Skeletal muscle tissue (tissue), 4 donors: ENCODE data around the gene MAPK9. TPM values are rescaled to one million over a fixed set of nuclear protein-coding genes. Genes with fewer than 3 reads are reported as not detected.

Experiments used
- H3K27ac ChIP-seq: one replicate; pipeline ENCODE4 v1.7.0; 2013; ENCODE audit warnings: mild to moderate bottlenecking, low read depth, low read length, inconsistent platforms
- H3K27me3 ChIP-seq, 3 donors: one replicate each; pipeline ENCODE4 v1.7.0; 2013; ENCODE audit warnings: low read length in 3 of 3; ENCODE audit not compliant: control insufficient read depth in 3 of 3, insufficient read depth in 3 of 3
- H3K36me3 ChIP-seq, 3 donors: one replicate each; pipeline ENCODE4 v1.7.0; 2013; ENCODE audit warnings: low read length in 3 of 3; ENCODE audit not compliant: control insufficient read depth in 3 of 3, insufficient read depth in 3 of 3
- H3K4me1 ChIP-seq, 3 donors: one replicate each; pipeline ENCODE4 v1.7.0; 2013; ENCODE audit warnings: low read length in 3 of 3, mild to moderate bottlenecking in 3 of 3; ENCODE audit not compliant: control insufficient read depth in 3 of 3, insufficient read depth in 3 of 3
- H3K4me3 ChIP-seq, 3 donors: one replicate each; pipeline ENCODE4 v1.7.0; 2013; ENCODE audit warnings: low read length in 3 of 3
- H3K9ac ChIP-seq, 3 donors: one replicate each; pipeline ENCODE4 v1.7.0; 2013; ENCODE audit warnings: low read length in 3 of 3, mild to moderate bottlenecking in 3 of 3, moderate library complexity in 2 of 3, low read depth in 1 of 3
- H3K9me3 ChIP-seq, 3 donors: one replicate each; pipeline ENCODE4 v1.7.0; 2013; ENCODE audit warnings: low read length in 3 of 3; ENCODE audit not compliant: control insufficient read depth in 3 of 3
- total RNA-seq: library from RNA; depleted of rRNA; stranded (reverse); fragments of >200 nt; gene quantifications from one replicate; pipeline ENCODE4 v1.2.3, GENCODE V29; 2014
- donor health status: Osteomylitis.

The MAPK9 gene
- total RNA-seq, 1 donor from 2014 or later = 31.3 TPM

- no peak overlapping the region for H3K4me3 ChIP-seq
- no peak overlapping the region for H3K9ac ChIP-seq
- H3K36me3 ChIP-seq = no peaks in the 10 kb centered on the region
- H3K27me3 ChIP-seq = peaks cover 9 to 16% (median 15%) of the 10 kb centered on the region in 3 donors
- no peak overlapping the region for H3K27ac ChIP-seq
- no peaks in the 10 kb centered on the region for H3K4me1 ChIP-seq
- H3K9me3 ChIP-seq = no peaks in the 10 kb centered on the region
Observed at GRCh38 chr5:180202939-180203573, 88.8 kb downstream of the MAPK9 start.

GRCh38 chr5:180201051-180201987, 90.6 kb downstream of the MAPK9 start:
- Histone ChIP-seq H3K9me3 (no peaks in the 10 kb centered on the region), H3K9ac (no peak overlapping the region), H3K4me1 (no peaks in the 10 kb centered on the region), H3K27me3 (peaks cover 0 to 9% (median 9%) of the 10 kb centered on the region in 3 donors), H3K27ac (no peak overlapping the region), H3K4me3 (no peak overlapping the region), H3K36me3 (no peaks in the 10 kb centered on the region)

- Histone ChIP-seq H3K9ac (no peak overlapping the region), H3K27me3 (peaks cover 0 to 9% (median 9%) of the 10 kb centered on the region in 3 donors), H3K9me3 (no peaks in the 10 kb centered on the region), H3K4me3 (no peak overlapping the region), H3K27ac (no peak overlapping the region), H3K4me1 (no peaks in the 10 kb centered on the region), H3K36me3 (no peaks in the 10 kb centered on the region)
Observed at GRCh38 chr5:180199390-180199789, 92.5 kb downstream of the MAPK9 start.

GRCh38 chr5:180198208-180198607, 93.7 kb downstream of the MAPK9 start:
- Histone ChIP-seq H3K9me3 (no peaks in the 10 kb centered on the region), H3K4me1 (no peaks in the 10 kb centered on the region), H3K27ac (no peak overlapping the region), H3K9ac (no peak overlapping the region), H3K27me3 (peaks cover 0 to 9% (median 9%) of the 10 kb centered on the region in 3 donors), H3K4me3 (no peak overlapping the region), H3K36me3 (no peaks in the 10 kb centered on the region)

GRCh38 chr5:180197016-180197702, 94.7 kb downstream of the MAPK9 start:
- no peaks in the 10 kb centered on the region for H3K36me3 ChIP-seq
- H3K27ac ChIP-seq = no peak overlapping the region
- H3K9ac ChIP-seq = no peak overlapping the region
- H3K4me1 ChIP-seq = no peaks in the 10 kb centered on the region
- H3K9me3 ChIP-seq = no peaks in the 10 kb centered on the region
- H3K4me3 ChIP-seq = no peak overlapping the region
- peaks cover 0 to 9% (median 9%) of the 10 kb centered on the region in 3 donors for H3K27me3 ChIP-seq

- Histone ChIP-seq H3K9ac (no peak overlapping the region), H3K27me3 (peaks cover 0 to 9% (median 5%) of the 10 kb centered on the region in 3 donors), H3K4me3 (no peak overlapping the region), H3K4me1 (no peaks in the 10 kb centered on the region), H3K36me3 (no peaks in the 10 kb centered on the region), H3K9me3 (peaks cover 0 to 4% (median 0%) of the 10 kb centered on the region in 3 donors), H3K27ac (no peak overlapping the region)
Observed at GRCh38 chr5:180194410-180195345, 97.2 kb downstream of the MAPK9 start.

- Histone ChIP-seq H3K27ac (no peak overlapping the region), H3K4me1 (no peaks in the 10 kb centered on the region), H3K27me3 (peaks cover 0 to 7% (median 2%) of the 10 kb centered on the region in 3 donors), H3K9ac (no peak overlapping the region), H3K4me3 (no peak overlapping the region), H3K9me3 (peaks cover 0 to 4% (median 0%) of the 10 kb centered on the region in 3 donors), H3K36me3 (no peaks in the 10 kb centered on the region)
Observed at GRCh38 chr5:180193749-180194375, 98.0 kb downstream of the MAPK9 start.

- Histone ChIP-seq H3K9ac (no peak overlapping the region), H3K27me3 (peaks cover 0 to 2% (median 0%) of the 10 kb centered on the region in 3 donors), H3K27ac (no peak overlapping the region), H3K4me3 (no peak overlapping the region), H3K36me3 (no peaks in the 10 kb centered on the region), H3K4me1 (no peaks in the 10 kb centered on the region), H3K9me3 (peaks cover 2 to 8% (median 3%) of the 10 kb centered on the region in 3 donors)
Observed at GRCh38 chr5:180191716-180192115, 100.2 kb downstream of the MAPK9 start.

GRCh38 chr5:180187767-180188166, 104.1 kb downstream of the MAPK9 start:
- H3K27me3 ChIP-seq = no peaks in the 10 kb centered on the region

More at GRCh38 chr5:180187767-180188166, 104.1 kb downstream of the MAPK9 start:
- Histone ChIP-seq H3K36me3 (no peaks in the 10 kb centered on the region), H3K9ac (no peak overlapping the region), H3K9me3 (peaks cover 2 to 8% (median 3%) of the 10 kb centered on the region in 3 donors), H3K4me3 (no peak overlapping the region), H3K27ac (no peak overlapping the region), H3K4me1 (no peaks in the 10 kb centered on the region)
